ENCODE results near the gene CKAP4.

GRCh38 chr12:106273491-106273890 is 25.7 kb upstream of the CKAP4 start:
- TF ChIP-seq POLR2A (IDR thresholded peaks at IDR 0.05) (no peak), CTCF (IDR thresholded peaks at IDR 0.05) (no peak)
